ENCODE measurements around the gene RNU1-4. TPM values are rescaled to one million over a fixed set of nuclear protein-coding genes. Genes with fewer than 3 reads are reported as not detected.
"Not testable (repeated sequence)": the region's sequence is repeated elsewhere in the genome, so short reads cannot be mapped to it uniquely, and the experiment has no call there.

The RNU1-4 gene
- total and polyA plus RNA-seq, 2 donors (not counting 3 experiments of a cell fraction or from before 2014, with no cell fraction given): 206 to 1,319 TPM

DNA sequence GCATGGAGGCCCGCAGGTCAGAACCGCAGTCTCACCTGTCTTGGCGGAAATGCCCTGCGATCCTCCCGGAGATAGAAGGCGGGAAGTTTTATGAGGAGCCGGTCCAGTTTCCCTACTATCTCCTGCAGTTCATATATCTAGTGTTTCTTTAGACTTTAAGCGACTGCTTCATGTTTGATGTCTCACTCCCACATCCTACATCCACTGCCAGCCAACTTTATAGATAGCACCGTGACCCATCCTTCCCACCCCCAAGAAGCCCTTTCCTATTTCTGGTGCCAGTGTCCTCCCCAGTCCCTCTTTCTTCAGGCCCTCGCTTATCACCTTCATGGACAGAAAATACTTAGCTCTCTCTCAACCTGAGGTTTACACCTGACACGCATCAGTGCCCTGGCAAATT, 914 bp downstream of the RNU1-4 start:
- BruUV-seq (replicated peaks); H3K27ac ChIP-seq (ENCODE audit: insufficient read depth, low read depth, low read length); H4K20me1 ChIP-seq (replicated peaks; ENCODE audit: control insufficient read depth, extremely low read depth, insufficient read depth, low read length); CTCF ChIA-PET; POLR2A ChIA-PET; FAIRE-seq; H3K79me2 ChIP-seq (ENCODE audit: control insufficient read depth, insufficient read depth, low read length); H2AFZ ChIP-seq (ENCODE audit: low read depth, low read length); intact Hi-C loops (cut with micrococcal nuclease); H3K4me2 ChIP-seq (ENCODE audit: insufficient read depth, low read length); dilution Hi-C loops (cut with MboI; ENCODE audit: extremely low pct_ligation_motif_present, low sequenced_read_pairs); H3K9me1 ChIP-seq (replicated peaks; ENCODE audit: control insufficient read depth, extremely low read depth, insufficient read depth, low read length); H3K4me3 ChIP-seq (replicated peaks in 1 of 3; ENCODE audit: insufficient read depth in 1 of 3, low read depth in 1 of 3, low read length in 3 of 3); H3K4me1 ChIP-seq (ENCODE audit: control insufficient read depth, extremely low read depth, insufficient read depth, low read length); H3K27me3 ChIP-seq (ENCODE audit: control insufficient read depth in 2 of 2, insufficient read depth in 2 of 2, low read length in 2 of 2); DNase-seq (ENCODE audit: low read depth, low spot score); H3K36me3 ChIP-seq (ENCODE audit: control insufficient read depth in 2 of 2, extremely low read depth in 1 of 2, insufficient read depth in 2 of 2, low read length in 2 of 2); H3K9ac ChIP-seq (replicated peaks; ENCODE audit: extremely low read depth, insufficient read depth, low read length); H3K9me3 ChIP-seq (replicated peaks; ENCODE audit: control insufficient read depth, insufficient read depth, low read length): not testable (repeated sequence)

DNA sequence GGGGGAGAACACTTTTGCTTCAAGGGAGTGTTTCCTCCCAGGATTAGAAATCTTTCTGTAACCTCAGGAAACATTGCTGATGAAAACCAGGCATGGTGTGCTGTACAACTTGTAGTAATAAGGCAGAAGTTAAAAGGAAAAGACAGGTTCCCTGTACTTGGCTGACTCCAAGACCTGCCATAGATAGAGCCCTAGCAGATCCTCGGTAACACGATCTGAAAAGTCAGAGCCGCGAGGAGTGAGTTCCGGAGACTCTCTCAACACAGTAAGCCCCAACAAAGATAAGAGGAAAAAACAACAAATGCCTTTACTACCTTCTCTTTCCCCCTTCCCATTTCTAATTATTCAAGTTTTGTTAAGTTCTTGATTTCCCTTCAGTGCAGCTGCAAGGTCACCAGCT, 7.3 kb downstream of the RNU1-4 start:
- BruUV-seq (replicated peaks); H3K4me1 ChIP-seq (ENCODE audit: control insufficient read depth, extremely low read depth, insufficient read depth, low read length); H3K4me3 ChIP-seq (replicated peaks in 1 of 3; ENCODE audit: insufficient read depth in 1 of 3, low read depth in 1 of 3, low read length in 3 of 3); H3K9me1 ChIP-seq (replicated peaks; ENCODE audit: control insufficient read depth, extremely low read depth, insufficient read depth, low read length); POLR2A ChIA-PET; DNase-seq (ENCODE audit: low read depth, low spot score); H3K4me2 ChIP-seq (ENCODE audit: insufficient read depth, low read length); H3K27ac ChIP-seq (ENCODE audit: insufficient read depth, low read depth, low read length); H3K36me3 ChIP-seq (ENCODE audit: control insufficient read depth in 2 of 2, extremely low read depth in 1 of 2, insufficient read depth in 2 of 2, low read length in 2 of 2); intact Hi-C loops (cut with micrococcal nuclease); H3K79me2 ChIP-seq (ENCODE audit: control insufficient read depth, insufficient read depth, low read length); H4K20me1 ChIP-seq (replicated peaks; ENCODE audit: control insufficient read depth, extremely low read depth, insufficient read depth, low read length); CTCF ChIA-PET; dilution Hi-C loops (cut with MboI; ENCODE audit: extremely low pct_ligation_motif_present, low sequenced_read_pairs); H3K9ac ChIP-seq (replicated peaks; ENCODE audit: extremely low read depth, insufficient read depth, low read length); H3K9me3 ChIP-seq (replicated peaks; ENCODE audit: control insufficient read depth, insufficient read depth, low read length); H2AFZ ChIP-seq (ENCODE audit: low read depth, low read length); H3K27me3 ChIP-seq (ENCODE audit: control insufficient read depth in 2 of 2, insufficient read depth in 2 of 2, low read length in 2 of 2); FAIRE-seq: not testable (repeated sequence)

DNA sequence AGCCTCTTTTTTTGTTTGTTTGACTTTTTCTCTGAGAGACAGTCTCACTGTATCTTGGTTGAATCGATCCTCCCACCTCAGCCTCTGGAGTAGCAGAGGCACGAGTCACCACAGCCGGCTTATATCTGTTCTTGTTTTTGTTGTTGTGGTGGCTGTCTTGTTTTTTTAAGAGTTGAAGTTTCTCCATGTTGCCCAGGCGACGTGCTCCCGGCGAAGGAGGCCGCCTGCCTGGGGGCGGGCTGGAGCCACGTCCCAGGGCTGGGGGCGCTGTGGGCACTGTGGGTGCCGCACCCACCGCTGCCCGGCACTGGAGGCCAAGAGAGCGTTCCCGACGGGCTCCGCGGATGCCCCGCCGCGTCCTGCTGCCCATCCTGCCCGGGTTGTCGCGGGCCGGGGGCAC, 8.4 kb downstream of the RNU1-4 start:
- H3K27ac ChIP-seq (ENCODE audit: insufficient read depth, low read depth, low read length); H3K4me1 ChIP-seq (ENCODE audit: control insufficient read depth, extremely low read depth, insufficient read depth, low read length); H3K79me2 ChIP-seq (ENCODE audit: control insufficient read depth, insufficient read depth, low read length); dilution Hi-C loops (cut with MboI; ENCODE audit: extremely low pct_ligation_motif_present, low sequenced_read_pairs); H3K27me3 ChIP-seq (ENCODE audit: control insufficient read depth in 2 of 2, insufficient read depth in 2 of 2, low read length in 2 of 2); intact Hi-C loops (cut with micrococcal nuclease); FAIRE-seq; POLR2A ChIA-PET; H3K36me3 ChIP-seq (ENCODE audit: control insufficient read depth in 2 of 2, extremely low read depth in 1 of 2, insufficient read depth in 2 of 2, low read length in 2 of 2); H2AFZ ChIP-seq (ENCODE audit: low read depth, low read length); H4K20me1 ChIP-seq (replicated peaks; ENCODE audit: control insufficient read depth, extremely low read depth, insufficient read depth, low read length); DNase-seq (ENCODE audit: low read depth, low spot score); BruUV-seq (replicated peaks); H3K9me1 ChIP-seq (replicated peaks; ENCODE audit: control insufficient read depth, extremely low read depth, insufficient read depth, low read length); CTCF ChIA-PET; H3K4me3 ChIP-seq (replicated peaks in 1 of 3; ENCODE audit: insufficient read depth in 1 of 3, low read depth in 1 of 3, low read length in 3 of 3); H3K9me3 ChIP-seq (replicated peaks; ENCODE audit: control insufficient read depth, insufficient read depth, low read length); H3K4me2 ChIP-seq (ENCODE audit: insufficient read depth, low read length); H3K9ac ChIP-seq (replicated peaks; ENCODE audit: extremely low read depth, insufficient read depth, low read length): not testable (repeated sequence)

DNA sequence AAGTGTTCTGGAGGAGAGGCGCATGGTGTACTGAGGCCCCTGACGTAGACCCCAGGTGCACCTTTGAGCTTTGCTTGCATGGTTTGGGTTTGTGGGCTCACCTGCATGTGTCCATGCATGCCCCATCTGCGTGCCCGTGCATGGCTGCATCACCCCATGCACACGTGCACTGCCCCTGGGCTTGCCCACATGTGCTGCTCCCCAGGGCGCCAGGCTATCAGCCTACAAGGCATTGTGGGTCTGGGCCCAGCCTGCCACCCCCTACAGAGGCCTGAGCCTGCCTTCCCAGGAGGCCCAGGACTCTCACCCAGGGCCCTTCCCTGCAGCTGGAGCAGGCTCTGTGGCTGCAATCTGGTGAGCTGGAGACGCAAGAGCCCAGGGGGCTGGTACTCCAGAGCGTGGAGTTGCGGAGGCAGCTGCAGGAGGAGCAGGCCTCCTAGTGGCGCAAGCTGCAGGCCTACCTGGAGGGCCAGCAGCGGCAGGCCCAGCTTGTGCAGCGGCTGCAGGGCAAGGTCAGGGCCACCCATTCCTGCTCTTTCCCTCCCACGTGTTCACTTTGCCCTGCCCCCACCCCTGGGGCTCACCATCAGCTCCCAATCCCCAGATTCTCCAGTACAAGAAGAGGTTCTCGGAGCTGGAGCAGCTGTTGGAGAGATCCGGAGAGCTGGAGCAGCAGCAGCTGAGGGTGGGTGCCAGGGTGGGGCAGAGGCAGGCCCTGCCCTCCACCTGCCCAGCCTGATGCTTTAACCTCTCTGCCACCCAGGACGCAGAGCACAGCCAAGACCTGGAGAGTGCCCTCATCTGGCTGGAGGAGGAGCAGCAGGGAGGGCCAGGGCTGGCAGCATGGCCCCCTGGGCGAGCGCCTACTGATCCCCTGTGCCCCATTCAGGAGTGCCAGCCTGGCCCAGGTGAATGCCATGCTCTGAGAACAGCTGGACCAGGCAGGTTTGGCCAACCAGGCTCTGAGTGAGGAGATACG, 9.9 kb downstream of the RNU1-4 start:
- H4K20me1 ChIP-seq (replicated peaks; ENCODE audit: control insufficient read depth, extremely low read depth, insufficient read depth, low read length); H3K9me3 ChIP-seq (replicated peaks; ENCODE audit: control insufficient read depth, insufficient read depth, low read length); BruUV-seq (replicated peaks); H3K79me2 ChIP-seq (ENCODE audit: control insufficient read depth, insufficient read depth, low read length); H3K27me3 ChIP-seq (ENCODE audit: control insufficient read depth in 2 of 2, insufficient read depth in 2 of 2, low read length in 2 of 2); H3K36me3 ChIP-seq (ENCODE audit: control insufficient read depth in 2 of 2, extremely low read depth in 1 of 2, insufficient read depth in 2 of 2, low read length in 2 of 2); POLR2A ChIA-PET; H3K4me3 ChIP-seq (replicated peaks in 1 of 3; ENCODE audit: insufficient read depth in 1 of 3, low read depth in 1 of 3, low read length in 3 of 3); CTCF ChIA-PET; intact Hi-C loops (cut with micrococcal nuclease); H2AFZ ChIP-seq (ENCODE audit: low read depth, low read length); H3K9ac ChIP-seq (replicated peaks; ENCODE audit: extremely low read depth, insufficient read depth, low read length); H3K27ac ChIP-seq (ENCODE audit: insufficient read depth, low read depth, low read length); H3K4me1 ChIP-seq (ENCODE audit: control insufficient read depth, extremely low read depth, insufficient read depth, low read length); DNase-seq (ENCODE audit: low read depth, low spot score); H3K9me1 ChIP-seq (replicated peaks; ENCODE audit: control insufficient read depth, extremely low read depth, insufficient read depth, low read length); dilution Hi-C loops (cut with MboI; ENCODE audit: extremely low pct_ligation_motif_present, low sequenced_read_pairs); FAIRE-seq; H3K4me2 ChIP-seq (ENCODE audit: insufficient read depth, low read length): not testable (repeated sequence)
